Tibial nerve (tissue), 4 donors: Measurements from ENCODE around the gene EID2B. TPM values are rescaled to one million over a fixed set of nuclear protein-coding genes. Genes with fewer than 3 reads are reported as not detected.

Experiments
- DNase-seq, 2 donors: peaks; one replicate each; pipeline ENCODE4 v3.0.0-alpha.2; 2019; ENCODE audit warnings: low spot score in 2 of 2
- H3K27ac ChIP-seq, 4 donors: fragments of 200-600 bp; sonication (generic) in 3 of 4; one replicate each; pipeline ENCODE4 v1.5.1; 2017 to 2019; ENCODE audit warnings: mild to moderate bottlenecking in 1 of 4
- H3K27me3 ChIP-seq, 2 donors: fragments of 200-600 bp; sonication (generic) in 1 of 2; one replicate each; pipeline versions ENCODE4 v1.5.1 to v1.6.0; 2017 to 2019
- H3K36me3 ChIP-seq, 3 donors: fragments of 200-600 bp; sonication (generic); one replicate each; pipeline ENCODE4 v1.5.1; 2018 to 2019
- H3K4me1 ChIP-seq, 4 donors: fragments of 200-600 bp; sonication (generic) in 3 of 4; one replicate each; pipeline ENCODE4 v1.5.1; 2017 to 2019
- H3K4me3 ChIP-seq, 4 donors: fragments of 200-600 bp; sonication (generic) in 3 of 4; one replicate each; pipeline ENCODE4 v1.5.1; 2017 to 2019; ENCODE audit warnings: mild to moderate bottlenecking in 1 of 4, moderate library complexity in 1 of 4
- H3K9me3 ChIP-seq, 4 donors: fragments of 200-600 bp; sonication (generic) in 3 of 4; one replicate each; pipeline ENCODE4 v1.5.1; 2017 to 2019
- EP300 ChIP-seq, 2 donors: sonication (generic); formaldehyde crosslinking; IDR thresholded peaks; one replicate each; pipeline ENCODE4 v1.6.1; 2017; ENCODE audit warnings: antibody characterized with exemption in 2 of 2, mild to moderate bottlenecking in 1 of 2
- POLR2A ChIP-seq, 2 donors: fragments of 450-650 bp; IDR thresholded peaks; one replicate each; pipeline ENCODE4 v1.6.1; 2017; ENCODE audit warnings: antibody characterized with exemption in 2 of 2, mild to moderate bottlenecking in 2 of 2, moderate library complexity in 2 of 2
- WGBS, 2 donors: methylation state at CpG; one replicate each; pipeline ENCODE4 v1.1.5; 2018; 5-methylcytosine and 5-hydroxymethylcytosine counted together
- total RNA-seq, 4 donors: library from RNA; depleted of rRNA; stranded (reverse); fragments of >200 nt; gene quantifications; one replicate each; pipeline ENCODE4 v1.1.0, GENCODE V29; 2016
- TF ChIP-seq, protein P1 (sequence below), 5 experiments: fragments of 200-600 bp in 3 of 5; fragments of 450-650 bp in 2 of 5; sonication (generic) in 3 of 5; IDR thresholded peaks; one replicate each; pipeline ENCODE4 v1.5.1; 2016 to 2019; ENCODE audit warnings: antibody characterized with exemption in 5 of 5, mild to moderate bottlenecking in 3 of 5, moderate library complexity in 2 of 5

Gene EID2B
- total RNA-seq, 4 donors from 2014 or later, result 3.0 to 10.2 (median 7.0) TPM

DNA sequence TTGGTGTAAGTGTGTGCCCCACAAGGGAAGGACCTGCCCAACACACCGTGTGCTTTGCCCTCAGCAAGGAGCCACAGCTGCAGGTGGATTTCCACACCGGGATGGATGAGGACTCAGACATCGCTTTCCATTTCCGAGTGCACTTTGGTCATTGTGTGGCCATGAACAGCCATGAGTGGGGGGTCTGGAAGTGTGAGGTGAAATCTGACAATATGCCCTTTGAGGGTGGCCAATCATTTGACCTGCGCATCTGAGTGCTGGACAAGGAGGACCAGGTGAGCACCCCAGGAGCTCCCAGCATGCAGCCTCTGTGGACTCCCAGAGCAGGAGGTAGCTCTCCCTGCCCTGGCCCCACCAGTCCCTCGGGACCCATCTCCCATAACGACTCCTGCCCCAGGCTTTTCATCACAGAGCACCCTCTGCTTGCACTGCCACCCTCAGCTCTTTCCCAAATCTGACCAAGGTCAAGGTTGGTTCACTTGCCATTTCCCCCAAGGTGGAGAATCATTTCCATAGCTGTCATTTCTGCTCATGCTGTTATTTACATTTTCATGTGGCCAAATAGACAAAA, 20.5 kb upstream of the EID2B start:
- H3K36me3 ChIP-seq, result no peaks in the 10 kb centered on the region
- TF ChIP-seq POLR2A (IDR thresholded peaks at IDR 0.05) (no peak), EP300 (IDR thresholded peaks at IDR 0.05) (no peak)
- TF ChIP-seq, protein P1, sequence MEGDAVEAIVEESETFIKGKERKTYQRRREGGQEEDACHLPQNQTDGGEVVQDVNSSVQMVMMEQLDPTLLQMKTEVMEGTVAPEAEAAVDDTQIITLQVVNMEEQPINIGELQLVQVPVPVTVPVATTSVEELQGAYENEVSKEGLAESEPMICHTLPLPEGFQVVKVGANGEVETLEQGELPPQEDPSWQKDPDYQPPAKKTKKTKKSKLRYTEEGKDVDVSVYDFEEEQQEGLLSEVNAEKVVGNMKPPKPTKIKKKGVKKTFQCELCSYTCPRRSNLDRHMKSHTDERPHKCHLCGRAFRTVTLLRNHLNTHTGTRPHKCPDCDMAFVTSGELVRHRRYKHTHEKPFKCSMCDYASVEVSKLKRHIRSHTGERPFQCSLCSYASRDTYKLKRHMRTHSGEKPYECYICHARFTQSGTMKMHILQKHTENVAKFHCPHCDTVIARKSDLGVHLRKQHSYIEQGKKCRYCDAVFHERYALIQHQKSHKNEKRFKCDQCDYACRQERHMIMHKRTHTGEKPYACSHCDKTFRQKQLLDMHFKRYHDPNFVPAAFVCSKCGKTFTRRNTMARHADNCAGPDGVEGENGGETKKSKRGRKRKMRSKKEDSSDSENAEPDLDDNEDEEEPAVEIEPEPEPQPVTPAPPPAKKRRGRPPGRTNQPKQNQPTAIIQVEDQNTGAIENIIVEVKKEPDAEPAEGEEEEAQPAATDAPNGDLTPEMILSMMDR (IDR thresholded peaks at IDR 0.05), result no peak
- H3K4me3 ChIP-seq, result no peak overlapping the region
- no peaks in the 10 kb centered on the region for H3K27me3 ChIP-seq
- peaks cover 0 to 10% (median 2%) of the 10 kb centered on the region in 4 donors for H3K4me1 ChIP-seq
- no peaks in the 10 kb centered on the region for H3K9me3 ChIP-seq
- no peak overlapping the region for H3K27ac ChIP-seq
- no peak for DNase-seq
- 62 to 63% methylated on average over 7 of the region's 7 CpGs for WGBS, 2 donors

DNA sequence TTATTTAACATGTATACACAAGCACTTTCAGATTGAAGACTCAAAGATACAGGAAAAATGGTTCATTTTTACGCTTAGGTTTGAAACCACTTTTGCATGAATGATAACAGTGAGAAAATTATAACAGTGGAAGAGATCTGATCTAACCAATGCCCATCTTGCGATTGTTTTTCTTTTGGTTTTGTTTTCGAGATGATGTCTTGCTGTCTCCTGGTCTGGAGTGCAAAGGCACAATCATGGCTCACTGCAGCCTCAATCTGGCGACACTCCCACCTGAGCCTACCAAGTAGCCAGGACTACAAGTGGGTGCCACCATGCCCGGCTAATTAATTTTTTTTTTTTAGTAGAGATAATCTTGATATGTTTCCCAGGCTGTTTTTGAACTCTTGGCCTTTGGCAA, 17.5 kb upstream of the EID2B start:
- Histone ChIP-seq H3K4me3 (no peak overlapping the region), H3K4me1 (peaks cover 0 to 5% (median 0%) of the 10 kb centered on the region in 4 donors), H3K36me3 (no peaks in the 10 kb centered on the region), H3K27ac (no peak overlapping the region), H3K27me3 (no peaks in the 10 kb centered on the region), H3K9me3 (no peaks in the 10 kb centered on the region)
- 81 to 84% methylated on average over 5 of the region's 5 CpGs for WGBS, 2 donors
- TF ChIP-seq, protein P1 (IDR thresholded peaks at IDR 0.05), result no peak
- TF ChIP-seq EP300 (IDR thresholded peaks at IDR 0.05) (no peak), POLR2A (IDR thresholded peaks at IDR 0.05) (no peak)
- no peak for DNase-seq

DNA sequence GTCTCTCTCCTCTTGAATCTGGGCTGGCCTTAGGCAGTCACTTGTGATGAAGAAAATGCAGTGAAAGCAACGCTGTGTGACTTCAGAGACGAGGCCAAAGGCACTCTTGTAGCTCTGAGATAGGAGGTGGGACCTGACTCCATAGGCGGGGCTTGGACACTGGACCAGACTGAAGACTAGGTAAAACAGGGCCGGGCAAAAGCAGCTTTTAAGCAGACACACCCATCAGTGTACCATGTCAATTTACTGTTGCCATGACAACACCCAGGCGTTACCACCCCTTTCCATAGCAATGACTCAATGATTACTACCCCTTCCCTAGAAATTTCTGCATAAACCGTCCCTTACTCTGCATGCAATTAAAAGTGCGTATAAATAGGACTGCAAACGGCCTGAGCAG, 13.9 kb upstream of the EID2B start:
- TF ChIP-seq EP300 (IDR thresholded peaks at IDR 0.05) (no peak), POLR2A (IDR thresholded peaks at IDR 0.05) (no peak)
- TF ChIP-seq, protein P1 (IDR thresholded peaks at IDR 0.05), result no peak
- Histone ChIP-seq H3K4me1 (peaks cover 0 to 3% (median 0%) of the 10 kb centered on the region in 4 donors), H3K27me3 (peaks cover 0 to 6% of the 10 kb centered on the region in 2 donors), H3K27ac (no peak overlapping the region), H3K9me3 (no peaks in the 10 kb centered on the region), H3K4me3 (no peak overlapping the region), H3K36me3 (no peaks in the 10 kb centered on the region)
- WGBS, 2 donors, result 51 to 52% methylated on average over 8 of the region's 8 CpGs
- no peak for DNase-seq

DNA sequence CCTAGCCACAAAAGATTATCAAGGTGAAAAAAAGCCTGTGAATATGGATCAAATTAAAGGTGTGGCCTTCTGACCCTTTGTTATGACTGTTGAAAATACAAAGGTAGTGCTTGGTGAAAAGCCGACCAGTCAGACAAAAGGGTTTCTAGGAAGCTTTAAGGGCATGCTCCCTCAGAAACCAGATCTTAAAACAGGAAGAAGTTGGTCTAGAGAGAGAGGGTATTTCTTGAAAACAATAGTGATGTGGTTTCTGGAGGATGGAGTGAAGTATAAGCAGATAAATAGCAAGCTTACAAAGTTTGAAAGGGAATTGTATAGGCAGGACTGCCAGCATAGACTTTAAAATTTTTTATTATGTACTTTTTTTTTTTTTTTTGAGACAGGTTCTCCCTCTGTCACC, 12.3 kb upstream of the EID2B start:
- 33% methylated on average over 1 of the region's 1 CpG for WGBS, 2 donors
- Histone ChIP-seq H3K4me1 (peaks cover 0 to 6% (median 0%) of the 10 kb centered on the region in 4 donors), H3K27ac (no peak overlapping the region), H3K4me3 (no peak overlapping the region), H3K36me3 (no peaks in the 10 kb centered on the region), H3K27me3 (peaks cover 0 to 6% of the 10 kb centered on the region in 2 donors), H3K9me3 (no peaks in the 10 kb centered on the region)
- no peak for DNase-seq
- TF ChIP-seq EP300 (IDR thresholded peaks at IDR 0.05), result no peak
- TF ChIP-seq, protein P1 (IDR thresholded peaks at IDR 0.05), result no peak
- no peak for TF ChIP-seq POLR2A (IDR thresholded peaks at IDR 0.05)

DNA sequence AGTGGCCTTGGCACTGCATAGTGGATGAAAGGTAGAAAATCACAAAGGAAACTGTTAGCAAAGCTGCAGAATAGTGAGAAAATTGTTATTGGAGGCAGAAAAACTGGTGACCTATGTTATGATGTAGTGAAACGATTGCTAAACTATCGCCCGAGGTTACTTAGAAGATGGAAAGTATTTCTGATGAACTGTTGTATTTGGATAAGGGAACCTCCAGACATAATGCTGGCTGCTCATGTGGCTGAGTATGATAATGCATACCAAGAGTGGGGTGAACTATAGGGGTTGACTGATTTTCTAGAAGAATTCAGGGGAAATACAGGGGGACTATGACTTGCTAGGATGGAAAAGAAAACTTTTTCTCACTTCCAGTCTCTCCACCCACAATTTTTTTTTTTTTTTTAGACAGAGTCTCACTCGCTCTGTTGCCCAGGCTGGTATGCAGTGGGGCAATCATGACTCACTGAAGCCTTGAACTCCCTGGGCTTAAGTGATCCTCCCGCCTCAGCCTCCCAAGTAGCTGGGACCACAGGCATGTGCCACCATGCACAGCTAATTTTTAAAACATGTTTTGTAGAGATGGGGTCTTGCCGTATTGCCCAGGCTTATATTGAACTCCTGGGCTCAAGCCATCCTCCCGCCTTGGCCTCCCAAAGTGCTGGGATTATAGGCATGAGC, 11.7 kb upstream of the EID2B start:
- H3K27ac ChIP-seq, result no peak overlapping the region
- H3K4me3 ChIP-seq, result no peak overlapping the region
- TF ChIP-seq, protein P1 (IDR thresholded peaks at IDR 0.05), result no peak
- TF ChIP-seq EP300 (IDR thresholded peaks at IDR 0.05), result no peak
- no peak for TF ChIP-seq POLR2A (IDR thresholded peaks at IDR 0.05)
- DNase-seq, result no peak
- no peaks in the 10 kb centered on the region for H3K9me3 ChIP-seq
- H3K27me3 ChIP-seq, result peaks cover 0 to 6% of the 10 kb centered on the region in 2 donors
- H3K4me1 ChIP-seq, result peaks cover 0 to 6% (median 0%) of the 10 kb centered on the region in 4 donors
- WGBS, 2 donors, result 75 to 78% methylated on average over 7 of the region's 7 CpGs
- no peaks in the 10 kb centered on the region for H3K36me3 ChIP-seq
